Activated naive CD4-positive, alpha-beta T cell treated with anti-CD3 and anti-CD28 coated beads, Interleukin-2, amount 10 ng/mL, durations not matched to agents 5 hours and 36 hours (primary cell): ENCODE measurements around the gene FHOD1. TPM values are rescaled to one million over a fixed set of nuclear protein-coding genes. Genes with fewer than 3 reads are reported as not detected.

Source experiments
- microRNA-seq: library from miRNA; unstranded; fragments of <30 nt; microRNA quantifications from one replicate; pipeline ENCODE4 v1.2.0, GENCODE V29; 2022; ENCODE audit warnings: borderline microRNAs expressed, borderline replicate concordance
- total RNA-seq, 2 experiments: library from RNA; stranded (reverse); gene quantifications; one replicate each; pipeline ENCODE4 v1.2.3, GENCODE V29; 2021

Gene FHOD1
- total RNA-seq = 10 to 100 TPM; 71.7 to 74.2 TPM

GRCh38 chr16:67247192-67248072 lies at the start of gene FHOD1:
Gene FHOD1, minus strand, starts transcription at chr16:67247481. Its CDS starts 71 bp downstream, at chr16:67247410.

DNA sequence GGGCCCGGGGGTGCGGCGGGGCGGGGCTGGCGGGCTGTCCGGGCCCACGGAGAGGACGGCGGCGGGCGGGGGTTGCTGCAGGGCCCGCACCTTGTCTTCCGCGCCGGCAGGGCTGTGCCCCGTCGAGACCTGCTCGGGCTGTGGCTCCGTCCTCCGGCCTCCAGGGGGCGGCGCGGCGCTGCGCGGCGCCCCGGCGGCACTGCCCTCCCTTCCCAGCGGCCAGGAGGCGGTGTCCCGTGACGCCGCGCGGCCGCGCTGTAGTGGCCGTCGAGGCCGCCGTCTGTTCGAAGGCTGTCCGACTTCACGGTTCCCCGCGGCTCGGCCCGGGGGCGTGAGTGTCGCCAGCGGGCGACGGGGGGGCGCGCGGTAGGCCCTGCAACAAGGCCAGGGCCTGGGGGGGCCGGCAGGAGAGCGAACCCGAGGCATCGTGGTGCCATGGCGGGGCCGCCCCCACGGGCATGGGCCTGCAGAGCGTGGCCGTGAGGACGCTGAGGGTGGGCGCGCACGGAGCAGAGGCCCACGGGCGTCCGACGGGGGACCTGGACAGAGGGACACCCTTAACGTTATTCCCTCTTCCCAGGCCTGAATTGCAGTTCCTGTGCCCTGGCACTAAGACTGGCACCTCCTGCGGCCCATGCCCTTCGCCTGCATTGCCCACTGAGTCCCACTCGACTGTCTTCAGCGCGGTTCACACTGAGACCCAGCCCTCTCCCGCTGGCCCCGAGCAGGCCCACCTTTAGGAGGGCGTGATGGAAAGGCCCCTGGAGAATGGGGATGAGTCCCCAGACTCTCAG lies 32.2 kb upstream of the FHOD1 start, which contains the start of gene PLEKHG4:
Gene PLEKHG4 (plus strand): TSS at position 237 of the 794 bp plus-strand sequence. CDS start 513 bp downstream, at position 750.

GRCh38 chr16:67248401-67249177 lies 1.3 kb upstream of the FHOD1 start, which contains the start of gene SLC9A5:
Gene SLC9A5, plus strand, starts transcription at chr16:67248979. Its CDS starts 36 bp downstream, at chr16:67249015.

DNA sequence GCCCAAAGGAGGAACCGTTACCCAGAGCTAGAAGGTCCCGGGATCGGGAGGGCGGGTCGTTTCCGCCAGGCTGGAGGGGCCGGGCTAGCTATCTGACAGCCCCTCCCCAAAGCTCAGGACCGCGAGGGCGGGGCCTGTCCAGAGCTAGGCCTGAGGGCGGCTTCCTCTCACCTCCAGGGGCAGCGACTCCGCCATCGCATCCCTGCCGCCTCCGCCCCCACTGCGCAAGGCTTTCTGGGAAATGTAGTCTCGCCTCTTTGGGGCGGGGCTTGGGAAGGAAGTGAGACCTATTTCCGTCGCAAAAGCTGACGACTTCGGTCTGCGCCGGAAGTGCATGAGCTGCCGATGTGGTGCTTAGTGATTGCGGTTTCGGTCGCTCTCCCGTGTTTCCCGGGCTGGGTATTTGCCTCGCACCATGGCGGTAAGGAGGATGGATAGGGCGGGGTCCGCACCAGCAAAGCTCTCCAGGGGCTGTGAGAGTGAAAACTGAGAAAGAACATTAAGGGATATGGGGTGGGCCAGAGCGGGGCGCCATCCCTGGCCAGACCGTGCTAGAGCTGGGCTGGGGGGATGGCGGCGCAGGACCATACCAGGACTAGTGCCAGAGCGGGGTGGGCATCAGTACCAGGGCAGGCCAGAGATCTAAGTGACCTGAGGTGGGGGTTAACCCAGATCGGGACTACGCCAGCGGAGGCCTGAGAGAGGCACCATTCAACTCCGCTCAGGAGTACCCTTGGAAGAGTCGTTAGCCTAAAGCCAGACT lies 20.3 kb downstream of the FHOD1 start, which contains the start of gene TMEM208:
Gene TMEM208 (plus strand): TSS at position 327 of the 763 bp plus-strand sequence. CDS start 89 bp downstream, at position 416.

DNA sequence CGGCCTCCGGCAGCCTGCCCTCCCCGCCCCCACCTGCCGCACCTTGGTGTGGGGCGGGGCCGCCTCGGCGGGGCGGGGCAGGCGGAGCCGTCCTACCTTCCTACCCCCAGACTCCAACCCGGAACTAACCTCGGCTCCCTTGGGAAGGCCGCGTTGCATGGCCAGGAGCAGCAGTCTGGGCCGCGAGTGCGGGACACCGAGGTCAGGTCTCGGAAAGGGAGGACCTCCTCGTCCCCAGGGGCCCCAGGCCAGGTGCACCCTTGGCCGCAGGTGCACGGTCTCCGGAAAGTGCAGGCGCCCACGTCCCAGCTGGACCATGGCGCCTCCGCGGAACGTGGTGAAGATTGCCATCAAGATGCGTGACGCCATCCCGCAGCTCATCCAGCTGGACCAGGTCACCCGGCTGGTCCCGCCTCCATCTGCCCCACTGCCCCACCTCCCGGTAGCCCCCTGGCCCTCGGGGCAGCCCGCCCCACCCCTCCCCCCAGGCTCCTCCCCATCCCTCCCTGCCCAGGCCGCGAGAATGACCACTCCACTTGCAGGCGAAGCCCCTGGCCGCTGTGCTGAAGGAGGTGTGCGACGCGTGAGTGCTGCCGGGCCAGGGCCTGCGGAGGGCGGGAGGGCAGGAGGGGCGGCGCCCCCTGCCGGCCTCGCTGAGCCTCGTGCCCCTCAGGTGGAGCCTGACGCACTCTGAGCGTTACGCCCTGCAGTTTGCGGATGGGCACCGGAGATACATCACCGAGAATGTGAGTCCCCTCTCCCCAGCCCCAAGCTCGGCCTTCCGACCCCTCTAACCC lies 48.1 kb downstream of the FHOD1 start, which contains the start of gene ELMO3:
Gene ELMO3 (plus strand): TSS at position 121 of the 797 bp plus-strand sequence. CDS start 196 bp downstream, at position 317.

GRCh38 chr16:67191995-67192681 lies 55.1 kb downstream of the FHOD1 start, which contains the start of gene E2F4:
Gene E2F4, plus strand, starts transcription at chr16:67192155. Its CDS starts 73 bp downstream, at chr16:67192228.

GRCh38 chr16:67190041-67190440 lies 57.2 kb downstream of the FHOD1 start, which contains the start of gene EXOC3L1:
Gene EXOC3L1, minus strand, starts transcription at chr16:67190136. Its CDS starts 460 bp downstream, at chr16:67189676.

DNA sequence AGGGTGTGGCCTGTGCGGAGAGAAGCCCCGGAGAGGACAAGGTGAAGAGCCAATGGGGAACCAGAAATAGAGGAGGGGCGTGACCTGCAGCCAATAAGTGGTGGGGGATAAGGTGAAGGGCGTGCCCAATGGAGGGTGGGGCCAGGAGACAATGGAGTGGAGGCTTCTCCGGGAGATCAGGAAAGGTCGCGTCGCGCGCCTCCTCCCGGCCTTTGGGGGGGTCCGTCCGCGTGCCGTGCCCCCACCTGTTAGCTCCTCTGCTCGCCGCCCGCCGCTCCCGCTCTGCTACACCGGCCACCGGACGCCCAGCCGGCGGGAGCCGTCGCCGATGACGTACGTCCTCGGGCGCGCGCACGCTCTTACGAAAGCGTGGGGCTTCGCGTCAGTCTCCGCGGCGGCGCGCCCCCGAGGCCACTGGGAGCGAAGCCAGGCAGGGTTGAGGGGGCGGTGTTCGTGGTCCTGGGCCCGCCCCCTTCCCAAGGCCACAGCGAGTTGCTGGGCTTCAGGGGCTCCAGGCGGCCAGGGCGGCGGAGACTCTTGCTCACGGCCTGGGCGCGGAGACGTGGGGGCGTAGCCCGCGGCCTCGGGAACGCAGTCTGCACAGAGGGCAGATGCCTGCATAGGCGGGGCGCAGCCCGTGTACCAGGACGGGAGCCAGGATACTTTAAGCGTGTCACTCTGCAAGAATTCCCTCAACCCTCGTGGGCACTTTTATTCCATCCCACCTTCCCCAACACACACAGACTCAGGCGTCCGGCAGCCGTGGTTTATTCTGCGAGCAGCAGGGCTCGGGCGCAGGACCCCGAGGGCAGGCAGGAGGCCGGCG lies 63.4 kb downstream of the FHOD1 start, which contains the start of gene MATCAP1:
Gene MATCAP1 (minus strand): TSS at position 337 of the 826 bp plus-strand sequence. CDS start 3,353 bp downstream, outside the sequence.

Small RNAs within 50 kb of the gene (microRNA-seq; reads per million reads assigned to microRNA genes)
- 10.6 reads per million, percentile 42 among the genes with 10 or more reads in this experiment for gene MIR328

Other genes with a start within 250 kb of the FHOD1 start
- 100 to 1,000 TPM; 246 to 271 TPM for gene CBFB, start 218.3 kb downstream of the FHOD1 start, total RNA-seq
- gene PHAF1, start 137.5 kb downstream of the FHOD1 start, total RNA-seq = 10 to 100 TPM; 15.9 to 17.3 TPM
- gene B3GNT9, start 96.5 kb downstream of the FHOD1 start, total RNA-seq = 10 to 100 TPM; 12.6 to 13.6 TPM
- 10 to 100 TPM; 87.4 to 89.2 TPM for gene TRADD, start 87.6 kb downstream of the FHOD1 start, total RNA-seq
- gene FBXL8, start 87.5 kb downstream of the FHOD1 start, total RNA-seq = 10 to 100 TPM; 79.6 to 83.9 TPM
- gene HSF4, start 82.7 kb downstream of the FHOD1 start, total RNA-seq = 100 to 1,000 TPM; 195 to 227 TPM
- 10 to 100 TPM; 55.3 to 58.6 TPM for gene NOL3, start 76.9 kb downstream of the FHOD1 start, total RNA-seq
- 10 to 100 TPM; 67.6 to 74.4 TPM for gene MATCAP1, start 63.5 kb downstream of the FHOD1 start, total RNA-seq
- gene EXOC3L1, start 57.3 kb downstream of the FHOD1 start, total RNA-seq = not detected
- gene E2F4, start 55.3 kb downstream of the FHOD1 start, total RNA-seq = 10 to 100 TPM; 93.6 to 99.7 TPM
- 1 to 10 TPM; 6.2 to 6.5 TPM for gene ELMO3, start 48.4 kb downstream of the FHOD1 start, total RNA-seq
- gene TMEM208, start 20.4 kb downstream of the FHOD1 start, total RNA-seq = 10 to 100 TPM; 32.1 to 33.8 TPM
- 1 to 10 TPM; 1.8 to 2.3 TPM for gene SLC9A5, start 1.5 kb upstream of the FHOD1 start, total RNA-seq
- 10 to 100 TPM; 20.2 to 20.6 TPM for gene PLEKHG4, start 32.1 kb upstream of the FHOD1 start, total RNA-seq
- under 1 TPM in 1 of 2 experiments, not detected in 1; 0.43 TPM for gene KCTD19, start 79.3 kb upstream of the FHOD1 start, total RNA-seq
- gene LRRC36, start 79.3 kb upstream of the FHOD1 start, total RNA-seq = not detected
- gene TPPP3, start 146.0 kb upstream of the FHOD1 start, total RNA-seq = not detected
- not detected for gene ZDHHC1, start 169.0 kb upstream of the FHOD1 start, total RNA-seq
- not detected for gene HSD11B2, start 183.6 kb upstream of the FHOD1 start, total RNA-seq
- 10 to 100 TPM; 52.9 to 56.5 TPM for gene ATP6V0D1, start 233.7 kb upstream of the FHOD1 start, total RNA-seq
- gene AGRP, start 236.1 kb upstream of the FHOD1 start, total RNA-seq = not detected